Dermis blood vessel endothelial cell (primary cell): Measurements from ENCODE around the gene TPSB2. TPM values are rescaled to one million over a fixed set of nuclear protein-coding genes. Genes with fewer than 3 reads are reported as not detected.
"Not testable (repeated sequence)": the region's sequence is repeated elsewhere in the genome, so short reads cannot be mapped to it uniquely, and the experiment has no call there.

Source experiments
- DNase-seq: peaks from one replicate; pipeline ENCODE4 v3.0.0; 2010
- total RNA-seq: library from RNA; depleted of rRNA; stranded (reverse); fragments of >200 nt; gene quantifications from 2 replicates; pipeline ENCODE4 v1.2.3, GENCODE V29; 2014

TPSB2 gene
- not detected in 2 replicates for total RNA-seq

- not testable (repeated sequence) for DNase-seq
Observed at GRCh38 chr16:1230084-1230470, at the start of gene TPSB2. Gene TPSB2 (minus strand): TSS chr16:1230184. CDS start chr16:1229951, 233 bp downstream.

DNA sequence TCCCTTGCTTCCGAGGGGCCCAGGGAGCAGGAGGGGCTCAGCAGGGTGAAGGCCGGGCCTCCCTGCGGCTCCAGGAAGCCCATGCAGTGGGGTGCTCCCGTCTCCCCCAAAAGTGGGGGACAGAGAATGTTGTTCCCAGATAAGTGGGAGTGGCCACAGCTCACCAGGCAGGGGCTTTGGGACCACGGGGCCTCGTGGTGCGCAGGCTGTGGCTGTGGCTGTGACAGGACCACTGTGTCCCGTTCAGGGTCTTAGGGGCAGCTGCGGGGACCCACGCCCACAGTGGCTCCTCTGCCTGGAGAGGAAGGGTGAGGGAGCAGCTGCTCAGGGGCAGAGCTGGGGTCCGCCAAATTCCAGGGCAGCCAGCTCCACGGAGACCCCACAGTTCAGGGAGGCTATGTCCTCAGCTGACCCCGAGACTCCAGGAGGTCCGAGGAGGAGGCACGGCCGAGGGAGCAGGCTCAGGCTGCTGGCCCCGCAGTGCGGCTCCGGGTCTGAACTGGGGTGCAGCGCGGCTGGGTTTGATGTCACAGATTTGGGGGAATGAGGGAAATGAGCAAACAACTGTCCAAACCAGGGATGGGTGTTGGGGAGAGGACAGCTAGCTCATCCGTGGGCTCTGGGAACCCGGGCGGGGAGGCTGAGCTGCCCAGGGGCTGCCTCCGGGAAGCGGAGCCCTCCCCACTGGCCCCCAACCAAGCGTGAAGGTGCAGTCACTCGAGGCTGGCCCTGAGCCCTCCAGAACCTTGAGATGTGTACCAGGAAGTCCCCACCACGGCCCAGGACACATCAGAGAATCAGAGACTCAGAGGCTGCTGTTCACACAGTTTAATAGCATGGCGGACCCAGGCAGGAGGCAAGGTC lies 49.3 kb upstream of the TPSB2 start:
- no peak for DNase-seq

DNA sequence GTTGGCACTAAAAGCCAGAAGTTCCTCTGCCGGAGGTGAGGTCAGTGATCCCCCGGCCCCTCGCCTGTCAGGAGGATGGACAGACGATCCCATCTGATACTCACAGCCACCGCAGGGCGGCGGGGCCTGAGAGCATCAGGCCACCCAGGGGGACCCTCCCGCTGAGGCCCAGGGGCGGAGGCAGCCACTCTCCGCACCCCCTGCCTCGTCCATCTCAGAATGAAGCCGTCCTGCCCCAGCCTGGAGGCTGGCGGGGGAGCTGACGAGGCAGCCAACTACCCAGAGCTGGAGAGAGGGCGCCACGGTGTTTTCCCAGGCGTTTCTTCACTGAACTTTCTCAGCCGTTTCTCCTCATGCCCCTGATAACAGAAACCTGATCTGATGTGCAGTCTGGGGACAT lies 48.5 kb upstream of the TPSB2 start:
- DNase-seq, result no peak

- DNase-seq, result no peak
Observed at GRCh38 chr16:1277617-1278282, 47.8 kb upstream of the TPSB2 start.

GRCh38 chr16:1277151-1277598 lies 47.2 kb upstream of the TPSB2 start:
- DNase-seq, result no peak

GRCh38 chr16:1276580-1276878 lies 46.5 kb upstream of the TPSB2 start:
- no peak for DNase-seq

GRCh38 chr16:1275791-1276579 lies 46.0 kb upstream of the TPSB2 start:
- no peak for DNase-seq

GRCh38 chr16:1274767-1275166 lies 44.8 kb upstream of the TPSB2 start:
- DNase-seq, result no peak

GRCh38 chr16:1273816-1274215 lies 43.8 kb upstream of the TPSB2 start:
- no peak for DNase-seq

DNA sequence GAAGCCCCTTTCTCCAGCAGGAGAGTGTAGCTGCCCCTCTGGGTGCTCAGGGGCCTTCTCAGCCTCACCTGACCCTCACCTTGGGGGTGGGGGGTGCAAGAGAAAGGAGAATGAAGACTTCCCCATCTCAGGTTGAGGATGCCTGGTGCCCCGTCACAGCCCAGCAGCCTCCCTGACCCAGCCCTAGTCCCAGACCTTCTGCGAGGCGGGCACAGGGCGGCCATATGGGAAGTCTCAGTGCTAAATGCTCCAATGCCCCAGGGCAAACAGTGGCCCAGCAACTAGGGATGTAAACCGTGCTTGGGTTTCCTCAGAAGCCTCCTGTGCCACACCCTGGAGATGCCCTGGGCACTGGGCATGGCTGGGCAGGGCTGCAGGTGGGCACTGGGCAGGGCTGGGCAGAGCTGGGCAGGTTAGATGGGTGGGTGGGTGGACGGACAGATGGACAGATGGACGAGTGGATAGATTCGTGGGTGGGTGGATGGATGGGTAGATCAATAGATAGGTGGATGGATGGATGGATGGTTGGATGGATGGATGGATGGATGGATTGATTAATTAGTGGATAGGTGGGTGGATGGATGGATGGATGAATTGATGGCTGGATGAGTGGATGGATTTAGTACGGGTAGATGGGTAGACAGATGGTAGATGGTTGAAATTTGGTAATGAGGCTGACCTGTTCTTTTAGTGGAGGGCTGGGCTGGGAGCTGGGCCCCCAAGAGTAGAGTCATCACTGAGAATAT lies 42.6 kb upstream of the TPSB2 start:
- no peak for DNase-seq

DNA sequence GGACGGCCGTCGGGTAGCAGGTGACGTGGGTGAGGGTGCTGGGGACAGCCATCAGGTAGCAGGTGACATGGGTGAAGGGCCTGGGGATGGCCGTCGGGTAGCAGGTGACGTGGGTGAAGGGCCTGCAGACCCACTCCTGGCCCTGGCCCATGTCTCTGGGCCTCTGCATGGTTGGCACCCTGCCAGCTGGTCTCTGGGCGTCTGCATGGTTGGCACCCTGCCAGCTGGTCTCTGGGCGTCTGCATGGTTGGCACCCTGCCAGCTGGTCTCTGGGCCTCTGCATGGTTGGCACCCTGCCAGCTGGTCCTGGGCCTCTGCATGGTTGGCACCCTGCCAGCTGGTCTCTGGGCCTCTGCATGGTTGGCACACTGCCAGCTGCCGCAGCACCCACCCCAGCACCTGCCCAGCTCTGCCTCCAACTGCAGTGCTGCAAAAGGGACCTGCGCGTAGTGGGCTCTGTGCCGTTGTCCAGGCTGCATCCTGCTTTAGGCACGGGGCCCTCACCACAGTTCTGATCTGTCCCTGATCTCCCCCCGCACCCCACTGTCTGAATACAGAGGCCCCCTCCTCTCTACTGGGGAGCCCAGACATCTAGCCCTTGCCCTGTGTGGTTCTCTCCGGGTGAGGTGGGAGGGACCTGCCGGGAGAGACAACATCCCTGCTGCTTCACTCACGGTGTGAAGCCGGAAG lies 41.9 kb upstream of the TPSB2 start:
- DNase-seq, result peak; percentile 58

- no peak for DNase-seq
Observed at GRCh38 chr16:1271380-1271723, 41.4 kb upstream of the TPSB2 start.

DNA sequence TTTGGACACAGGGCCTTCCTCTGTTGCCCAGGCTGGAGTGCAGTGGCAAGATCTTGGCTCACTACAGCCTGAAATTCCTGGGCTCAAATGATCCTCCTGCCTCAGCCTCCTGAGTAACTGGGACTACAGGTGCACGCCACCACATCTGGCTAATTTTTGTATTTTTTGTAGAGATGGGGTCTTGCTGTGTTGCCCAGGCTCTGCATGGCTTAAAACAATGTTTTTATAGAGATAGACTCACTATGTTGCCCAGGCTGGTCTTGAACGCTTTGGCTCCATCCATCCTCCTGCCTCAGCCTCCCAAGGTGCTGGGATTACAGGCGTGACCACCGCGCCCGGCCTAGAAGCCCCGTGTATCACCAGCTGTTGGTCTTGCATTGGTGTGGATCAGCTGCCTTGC lies 39.4 kb upstream of the TPSB2 start:
- not testable (repeated sequence) for DNase-seq

- DNase-seq, result no peak
Observed at GRCh38 chr16:1265826-1266225, 35.8 kb upstream of the TPSB2 start.

GRCh38 chr16:1265090-1265630 lies 35.2 kb upstream of the TPSB2 start:
- DNase-seq, result no peak

GRCh38 chr16:1264345-1265089 lies 34.5 kb upstream of the TPSB2 start:
- no peak for DNase-seq

DNA sequence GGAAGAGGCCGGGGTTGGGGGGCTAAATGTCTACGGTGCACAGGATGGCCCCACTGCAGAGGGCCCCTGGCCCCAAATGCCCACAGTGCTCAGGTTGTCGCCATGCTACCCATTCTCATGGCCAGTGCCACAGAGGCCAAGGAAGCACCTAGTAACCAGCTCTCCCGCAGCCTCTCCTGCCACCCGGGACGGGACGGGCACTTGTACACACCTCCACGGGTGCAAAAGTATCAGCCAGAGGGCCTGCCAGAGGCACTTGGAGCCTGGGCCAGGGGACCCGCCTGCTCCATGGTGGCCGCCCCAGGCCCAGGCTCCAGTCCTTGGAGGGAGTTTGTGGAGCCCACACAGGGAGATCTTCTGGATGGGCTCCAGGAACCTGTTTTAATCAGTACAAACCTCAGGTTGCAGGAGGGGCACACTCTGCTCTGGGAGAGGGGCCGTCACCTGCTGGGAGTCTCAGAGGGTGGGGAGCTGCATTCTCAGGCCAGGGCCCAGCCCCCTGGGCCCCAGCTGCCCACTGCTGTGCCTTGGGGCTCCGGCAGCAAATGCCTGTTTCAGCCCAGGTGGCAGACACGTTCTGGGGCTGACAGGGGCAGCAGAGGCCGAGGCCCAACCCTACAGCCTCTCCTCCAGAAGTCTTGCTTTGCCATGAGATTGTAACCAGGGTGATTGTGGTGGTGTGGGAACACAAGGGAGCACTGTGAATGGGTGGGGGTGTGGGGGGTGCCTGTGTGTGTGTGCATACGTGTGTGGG lies 33.8 kb upstream of the TPSB2 start:
- DNase-seq, result no peak

DNA sequence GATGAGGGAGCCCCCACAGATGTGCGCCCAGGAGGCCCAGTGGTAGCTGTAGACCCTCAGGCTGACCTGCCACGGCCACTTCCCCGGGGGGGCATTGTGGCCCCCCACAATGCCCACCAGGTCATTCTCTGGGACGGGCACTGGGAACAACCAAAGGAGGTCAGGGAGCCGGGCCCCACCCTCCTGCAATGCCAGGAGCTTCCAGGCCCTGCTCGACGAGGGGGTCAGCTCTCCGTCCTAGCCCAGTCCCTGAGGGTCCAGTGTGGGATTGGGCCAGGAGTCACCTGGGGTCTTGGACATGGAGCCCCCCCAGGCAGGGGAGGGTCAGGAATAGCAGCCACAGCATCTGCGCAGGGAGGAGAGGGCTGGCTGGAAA lies 32.9 kb upstream of the TPSB2 start:
- DNase-seq, result no peak

DNA sequence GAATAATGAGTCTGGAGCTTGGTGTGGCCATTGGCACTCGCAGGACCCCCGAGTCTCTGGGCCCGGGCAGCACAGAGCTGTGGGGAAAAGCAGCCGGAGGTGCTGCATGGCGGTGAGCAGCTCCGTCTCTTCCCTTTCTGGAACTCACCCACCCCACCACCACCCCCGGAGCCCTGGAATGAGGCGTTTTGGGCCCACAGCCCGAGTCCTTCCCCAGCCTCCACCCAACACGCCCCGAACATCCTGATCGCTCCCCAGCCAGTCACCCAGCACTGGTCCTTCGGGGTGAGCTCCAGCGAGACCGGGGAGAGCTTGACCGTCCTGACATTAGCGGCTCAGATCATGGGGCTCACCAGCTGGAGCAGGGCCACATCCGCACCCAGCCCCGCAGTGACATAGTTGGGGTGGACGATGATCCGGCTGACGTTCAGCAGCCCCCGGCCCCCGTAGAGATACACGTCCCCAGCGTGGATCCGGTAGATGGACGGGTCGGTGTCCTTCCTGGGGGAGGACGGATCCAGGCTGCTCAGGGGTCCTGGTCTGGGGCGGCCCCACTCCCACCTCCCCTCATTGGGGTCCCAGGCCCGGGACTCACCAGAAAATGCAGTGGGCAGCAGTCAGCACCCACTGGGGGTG lies 32.3 kb upstream of the TPSB2 start:
- no peak for DNase-seq
